GM20431 (cell line): ENCODE measurements around the gene ZDHHC11.
"Not testable (repeated sequence)": the region's sequence is repeated elsewhere in the genome, so short reads cannot be mapped to it uniquely, and the experiment has no call there.

Source experiments
- in situ Hi-C: fragments of 300-500 bp; cut with MseI, MboI; formaldehyde crosslinking; loops from one replicate; pipeline ENCODE4 v1.15.0; 2020; ENCODE audit warnings: low sequenced_read_pairs; ENCODE audit not compliant: unreplicated experiment

The ZDHHC11 gene

GRCh38 chr5:765948-766631 lies 84.7 kb downstream of the ZDHHC11 start:
- in situ Hi-C loops: no loop called here

GRCh38 chr5:763998-764781 lies 86.6 kb downstream of the ZDHHC11 start:
- in situ Hi-C loops: no loop called here

GRCh38 chr5:763397-763796 lies 87.4 kb downstream of the ZDHHC11 start:
- in situ Hi-C loops: no loop called here

GRCh38 chr5:762996-763395 lies 87.8 kb downstream of the ZDHHC11 start:
- in situ Hi-C loops: not testable (repeated sequence)

GRCh38 chr5:761854-762710 lies 88.7 kb downstream of the ZDHHC11 start:
- in situ Hi-C loops: no loop called here

GRCh38 chr5:761059-761771 lies 89.6 kb downstream of the ZDHHC11 start:
- in situ Hi-C loops: no loop called here

GRCh38 chr5:760363-761058 lies 90.3 kb downstream of the ZDHHC11 start:
- in situ Hi-C loops: no loop called here

GRCh38 chr5:759781-760362 lies 90.9 kb downstream of the ZDHHC11 start:
- in situ Hi-C loops: no loop called here

- in situ Hi-C loops: no loop called here
Observed at GRCh38 chr5:759111-759751, 91.6 kb downstream of the ZDHHC11 start.

- in situ Hi-C loops: no loop called here
Observed at GRCh38 chr5:758698-759053, 92.1 kb downstream of the ZDHHC11 start.

- in situ Hi-C loops: no loop called here
Observed at GRCh38 chr5:757931-758697, 92.7 kb downstream of the ZDHHC11 start.

- in situ Hi-C loops: no loop called here
Observed at GRCh38 chr5:757346-757930, 93.3 kb downstream of the ZDHHC11 start.

- in situ Hi-C loops: no loop called here
Observed at GRCh38 chr5:756865-757345, 93.9 kb downstream of the ZDHHC11 start.

GRCh38 chr5:756171-756570 lies 94.6 kb downstream of the ZDHHC11 start:
- in situ Hi-C loops: no loop called here

GRCh38 chr5:754143-754632 lies 96.6 kb downstream of the ZDHHC11 start:
- in situ Hi-C loops: not testable (repeated sequence)

GRCh38 chr5:753567-754142 lies 97.1 kb downstream of the ZDHHC11 start:
- in situ Hi-C loops: not testable (repeated sequence)

GRCh38 chr5:752532-753115 lies 98.2 kb downstream of the ZDHHC11 start:
- in situ Hi-C loops: not testable (repeated sequence)
